ENCODE results near the gene TMEM63B. TPM values are rescaled to one million over a fixed set of nuclear protein-coding genes. Genes with fewer than 3 reads are reported as not detected.

TMEM63B gene
- total and polyA plus RNA-seq, 2 donors (not counting 1 experiment from before 2014, with no cell fraction given): 15.4 to 19.1 TPM

DNA sequence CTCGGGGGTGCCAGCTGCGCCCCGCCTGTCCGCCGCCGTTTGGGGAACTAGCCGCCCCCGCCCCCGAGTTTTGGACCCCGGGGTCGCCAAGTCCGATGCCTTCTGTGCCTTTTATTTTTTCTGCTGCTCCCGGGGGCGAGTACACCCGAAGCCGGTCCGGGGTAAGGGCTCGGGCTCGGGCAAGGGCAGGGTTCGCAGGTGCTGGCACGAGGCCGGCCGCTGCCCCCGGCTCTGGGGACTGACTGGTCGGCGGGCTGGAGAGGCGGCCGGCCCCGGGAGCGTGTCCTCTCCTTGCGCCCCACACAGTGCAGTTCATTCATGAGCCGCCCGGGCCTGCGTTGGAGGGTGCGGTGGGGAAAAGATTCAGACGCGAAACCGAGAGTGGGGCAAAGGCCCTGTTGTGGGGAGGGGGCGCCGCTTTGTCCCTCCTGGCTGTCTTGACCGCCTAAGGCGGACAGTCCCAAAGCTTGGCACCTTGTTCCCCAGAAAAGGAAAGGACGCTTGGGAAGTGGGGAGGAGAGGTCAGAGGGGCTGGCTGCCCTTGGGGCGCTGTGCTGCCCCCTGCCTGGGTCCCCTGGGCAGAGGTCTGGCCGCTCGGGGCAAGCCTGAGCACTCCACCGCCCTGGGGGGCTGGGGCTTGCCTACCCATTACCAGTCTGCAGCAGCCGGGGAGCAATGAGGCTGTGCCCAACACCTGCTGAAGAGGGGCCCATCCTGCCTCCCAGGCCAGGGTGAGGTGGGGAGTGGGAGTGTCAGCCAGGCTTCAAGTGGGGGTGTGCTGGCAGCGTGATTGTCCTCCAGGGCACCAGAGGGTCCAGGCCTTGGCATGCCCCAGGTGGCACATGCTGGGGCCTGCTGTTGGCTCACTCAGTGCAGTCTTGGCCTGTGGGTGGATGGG, 915 bp downstream of the TMEM63B start:
- peak overlapping the region; percentile 81 for H3K4me3 Mint-ChIP-seq
- no peak for DNase-seq
- H3K79me2 ChIP-seq (ENCODE audit: control insufficient read depth, insufficient read depth, low read length): peaks cover 51% of the 10 kb centered on the region
- peak; percentile 8 for ATAC-seq (ENCODE audit: low read depth)
- peaks cover 15% of the 10 kb centered on the region for H4K20me1 ChIP-seq (ENCODE audit: control insufficient read depth, insufficient read depth, low read length, poor library complexity, severe bottlenecking)
- H3K36me3 ChIP-seq (replicated peaks in 1 of 2; ENCODE audit: control extremely low read depth in 1 of 2, control insufficient read depth in 1 of 2, extremely low read depth in 1 of 2, insufficient read depth in 2 of 2, low read length in 1 of 2): no peaks in the 10 kb centered on the region
- H3K4me1 ChIP-seq (ENCODE audit: control insufficient read depth in 2 of 2, insufficient read depth in 2 of 2, low read length in 2 of 2): peaks cover 27 to 42% of the 10 kb centered on the region in 2 donors
- TF ChIP-seq, protein P1, sequence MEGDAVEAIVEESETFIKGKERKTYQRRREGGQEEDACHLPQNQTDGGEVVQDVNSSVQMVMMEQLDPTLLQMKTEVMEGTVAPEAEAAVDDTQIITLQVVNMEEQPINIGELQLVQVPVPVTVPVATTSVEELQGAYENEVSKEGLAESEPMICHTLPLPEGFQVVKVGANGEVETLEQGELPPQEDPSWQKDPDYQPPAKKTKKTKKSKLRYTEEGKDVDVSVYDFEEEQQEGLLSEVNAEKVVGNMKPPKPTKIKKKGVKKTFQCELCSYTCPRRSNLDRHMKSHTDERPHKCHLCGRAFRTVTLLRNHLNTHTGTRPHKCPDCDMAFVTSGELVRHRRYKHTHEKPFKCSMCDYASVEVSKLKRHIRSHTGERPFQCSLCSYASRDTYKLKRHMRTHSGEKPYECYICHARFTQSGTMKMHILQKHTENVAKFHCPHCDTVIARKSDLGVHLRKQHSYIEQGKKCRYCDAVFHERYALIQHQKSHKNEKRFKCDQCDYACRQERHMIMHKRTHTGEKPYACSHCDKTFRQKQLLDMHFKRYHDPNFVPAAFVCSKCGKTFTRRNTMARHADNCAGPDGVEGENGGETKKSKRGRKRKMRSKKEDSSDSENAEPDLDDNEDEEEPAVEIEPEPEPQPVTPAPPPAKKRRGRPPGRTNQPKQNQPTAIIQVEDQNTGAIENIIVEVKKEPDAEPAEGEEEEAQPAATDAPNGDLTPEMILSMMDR (IDR thresholded peaks at IDR 0.05): no peak
- TF ChIP-seq EZH2 (IDR thresholded peaks at IDR 0.05; ENCODE audit: borderline replicate concordance, insufficient read depth, low read depth, low read length, poor library complexity, severe bottlenecking): no peak
- H2AFZ ChIP-seq (ENCODE audit: insufficient read depth, low read depth, low read length, poor library complexity, severe bottlenecking): peak overlapping the region; percentile 82
- no peaks in the 10 kb centered on the region for H3K27me3 Mint-ChIP-seq
- H3K4me2 ChIP-seq (replicated peaks; ENCODE audit: low read depth, low read length, poor library complexity, severe bottlenecking): peak overlapping the region; percentile 99
- ChIA-PET POLR2A (interaction anchor here (0.6 to 1.4 kb wide), 2 partner anchors 109 to 517 kb away, joined by 3 to 4 read pairs; no protein-coding TSS in a partner anchor), CTCF (interaction anchor here (0.6 to 2.2 kb wide), 3 partner anchors 32 to 424 kb away, joined by 3 to 6 read pairs (median 4); no protein-coding TSS in a partner anchor)
- H3K4me3 ChIP-seq (ENCODE audit: control extremely low read depth in 1 of 5, extremely low read depth in 1 of 5, insufficient read depth in 1 of 5, low read depth in 2 of 5, low read length in 4 of 5): peak overlapping the region in 4 of 5 experiments; percentile 65 to 98 (median 87)
- H3K4me1 Mint-ChIP-seq: peaks cover 47% of the 10 kb centered on the region
- H3K27ac Mint-ChIP-seq: peak overlapping the region; percentile 68
- no peaks in the 10 kb centered on the region for H3K9me3 Mint-ChIP-seq (ENCODE audit: insufficient read depth)
- intact Hi-C loops (cut with micrococcal nuclease): loop anchor here (5.0 kb wide), 3 partner anchors 119 to 551 kb away; partner anchors contain the start of genes HSP90AB1, POLH and XPO5
- no peaks in the 10 kb centered on the region for H3K9me3 ChIP-seq (ENCODE audit: control extremely low read depth in 1 of 3, control insufficient read depth in 2 of 3, insufficient read depth in 1 of 3, low read length in 2 of 3)
- peak overlapping the region; percentile 84 for H3K9ac ChIP-seq (ENCODE audit: low read length)
- WGBS (ENCODE audit: insufficient coverage): 15% methylated on average over 48 of the region's 49 CpGs
- peak overlapping the region in 1 of 2 donors; percentile 60 for H3K27ac ChIP-seq (ENCODE audit: low read length in 2 of 2)
- no peaks in the 10 kb centered on the region for H3K27me3 ChIP-seq (replicated peaks in 1 of 4; ENCODE audit: control extremely low read depth in 1 of 4, control insufficient read depth in 3 of 4, insufficient read depth in 4 of 4, low read length in 3 of 4)
